OCI-LY1 (cell line): ENCODE data around the gene RAB7B.

Experiments
- H2AFZ ChIP-seq: fragments of 200-600 bp; sonication (generic), shearing (Covaris generic); 2 replicates; pipeline ENCODE4 v1.6.0; 2014; ENCODE audit warnings: antibody characterized with exemption, mild to moderate bottlenecking, low read length
- H3F3A ChIP-seq: fragments of 200-600 bp; sonication (generic), shearing (Covaris generic); 2 replicates; pipeline ENCODE4 v1.6.0; 2014; ENCODE audit warnings: mild to moderate bottlenecking, antibody characterized with exemption, low read length, moderate library complexity; ENCODE audit not compliant: insufficient read depth
- H3K27ac ChIP-seq: fragments of 200-600 bp; sonication (generic); 2 replicates; pipeline ENCODE4 v1.5.1; 2014; ENCODE audit warnings: low read length, mixed run types, mild to moderate bottlenecking, low read depth; ENCODE audit not compliant: poor library complexity, severe bottlenecking
- H3K27me3 ChIP-seq: fragments of 200-600 bp; sonication (generic); 2 replicates; pipeline ENCODE4 v1.6.0; 2014; ENCODE audit warnings: antibody characterized with exemption, mild to moderate bottlenecking, low read length, moderate library complexity; ENCODE audit not compliant: insufficient read depth
- H3K36me3 ChIP-seq: fragments of 200-600 bp; sonication (generic); 2 replicates; pipeline ENCODE4 v1.6.1; 2014; ENCODE audit warnings: mild to moderate bottlenecking, antibody characterized with exemption, low read length, moderate library complexity, mixed read lengths; ENCODE audit not compliant: insufficient read depth
- H3K4me1 ChIP-seq: fragments of 200-600 bp; sonication (generic); 2 replicates; pipeline ENCODE4 v1.5.1; 2014; ENCODE audit warnings: mild to moderate bottlenecking, low read length, moderate library complexity; ENCODE audit not compliant: insufficient read depth, severe bottlenecking
- H3K4me2 ChIP-seq: fragments of 200-600 bp; sonication (generic), shearing (Covaris generic); 2 replicates; pipeline ENCODE4 v1.6.1; 2014; ENCODE audit warnings: low read length
- H3K4me3 ChIP-seq: fragments of 200-600 bp; sonication (generic); 2 replicates; pipeline ENCODE4 v1.5.1; 2014; ENCODE audit warnings: low read length, low read depth, mild to moderate bottlenecking, mixed read lengths; ENCODE audit not compliant: poor library complexity, severe bottlenecking
- H3K79me2 ChIP-seq: fragments of 200-600 bp; shearing (Covaris generic); 2 replicates; pipeline ENCODE4 v1.6.1; 2016; ENCODE audit warnings: mixed run types, low read length, mixed read lengths; ENCODE audit not compliant: insufficient read depth
- H3K9ac ChIP-seq: fragments of 200-600 bp; sonication (generic), shearing (Covaris generic); 2 replicates; pipeline ENCODE4 v1.6.1; 2014; ENCODE audit warnings: mild to moderate bottlenecking, low read length, mixed read lengths
- H3K9me2 ChIP-seq: fragments of 200-600 bp; sonication (generic), shearing (Covaris generic); 2 replicates; pipeline ENCODE4 v1.6.1; 2014; ENCODE audit warnings: low read depth, mild to moderate bottlenecking, low read length, mixed read lengths
- H3K9me3 ChIP-seq: fragments of 200-600 bp; shearing (Covaris generic); 2 replicates; pipeline ENCODE4 v1.6.1; 2014; ENCODE audit warnings: low read length, mixed read lengths
- H4K20me1 ChIP-seq: fragments of 200-600 bp; sonication (generic), shearing (Covaris generic); 2 replicates; pipeline ENCODE4 v1.6.0; 2016; ENCODE audit warnings: mild to moderate bottlenecking, low read length; ENCODE audit not compliant: insufficient read depth
- CTCF ChIP-seq: fragments of 200-600 bp; sonication (generic), shearing (Covaris generic); IDR thresholded peaks from 2 replicates; pipeline ENCODE4 v1.5.1; 2017; ENCODE audit warnings: mild to moderate bottlenecking, antibody characterized with exemption, low read length, moderate library complexity, mixed read lengths
- EZH2 ChIP-seq: fragments of 200-600 bp; sonication (generic), shearing (Covaris generic); IDR thresholded peaks from 2 replicates; pipeline ENCODE4 v1.8.0; 2017; ENCODE audit warnings: borderline replicate concordance, mixed run types, mild to moderate bottlenecking, antibody characterized with exemption, low read length, moderate library complexity, mixed read lengths

Gene RAB7B

GRCh38 chr1:206049919-206050600 lies 46.9 kb upstream of the RAB7B start:
- TF ChIP-seq CTCF = no peak
- no peak for TF ChIP-seq EZH2
- no peaks in the 10 kb centered on the region for H3K27me3 ChIP-seq
- H3K79me2 ChIP-seq = peaks cover 8% of the 10 kb centered on the region; the same call in 1 of the 2 replicates
- no peaks in the 10 kb centered on the region for H4K20me1 ChIP-seq
- H2AFZ ChIP-seq = no peak overlapping the region
- H3K36me3 ChIP-seq = no peaks in the 10 kb centered on the region
- no peaks in the 10 kb centered on the region for H3K9me2 ChIP-seq
- no peaks in the 10 kb centered on the region for H3K9me3 ChIP-seq
- H3K4me2 ChIP-seq = peak overlapping the region; percentile 32; the same call in 1 of the 2 replicates
- no peak overlapping the region for H3K4me3 ChIP-seq
- peaks cover 7% of the 10 kb centered on the region; the same call in 1 of the 2 replicates for H3F3A ChIP-seq
- H3K4me1 ChIP-seq = peaks cover 86% of the 10 kb centered on the region
- peak overlapping the region; percentile 10; the same call in 1 of the 2 replicates for H3K9ac ChIP-seq
- peak overlapping the region; percentile 89 for H3K27ac ChIP-seq

GRCh38 chr1:206049293-206049692 lies 46.1 kb upstream of the RAB7B start:
- no peak overlapping the region for H2AFZ ChIP-seq
- H3F3A ChIP-seq = peaks cover 7% of the 10 kb centered on the region; the same call in 1 of the 2 replicates
- H3K4me3 ChIP-seq = no peak overlapping the region
- no peaks in the 10 kb centered on the region for H4K20me1 ChIP-seq
- H3K36me3 ChIP-seq = no peaks in the 10 kb centered on the region
- peaks cover 6% of the 10 kb centered on the region; the same call in 1 of the 2 replicates for H3K79me2 ChIP-seq
- no peak overlapping the region for H3K4me2 ChIP-seq
- peaks cover 79% of the 10 kb centered on the region for H3K4me1 ChIP-seq
- H3K9ac ChIP-seq = no peak overlapping the region
- H3K27me3 ChIP-seq = no peaks in the 10 kb centered on the region
- TF ChIP-seq EZH2 (no peak), CTCF (no peak)
- H3K9me2 ChIP-seq = no peaks in the 10 kb centered on the region
- peak overlapping the region; percentile 89 for H3K27ac ChIP-seq
- H3K9me3 ChIP-seq = no peaks in the 10 kb centered on the region

GRCh38 chr1:206048582-206048981 lies 45.4 kb upstream of the RAB7B start:
- no peak overlapping the region for H2AFZ ChIP-seq

More at GRCh38 chr1:206048582-206048981, 45.4 kb upstream of the RAB7B start:
- TF ChIP-seq EZH2 (no peak), CTCF (no peak)
- H3K4me2 ChIP-seq = no peak overlapping the region
- H3K27ac ChIP-seq = peak overlapping the region; percentile 89
- H3K9me2 ChIP-seq = no peaks in the 10 kb centered on the region
- H3K9me3 ChIP-seq = no peaks in the 10 kb centered on the region
- no peaks in the 10 kb centered on the region for H3K27me3 ChIP-seq
- no peaks in the 10 kb centered on the region for H4K20me1 ChIP-seq
- peaks cover 7% of the 10 kb centered on the region; the same call in 1 of the 2 replicates for H3F3A ChIP-seq
- H3K36me3 ChIP-seq = no peaks in the 10 kb centered on the region
- H3K4me1 ChIP-seq = peaks cover 75% of the 10 kb centered on the region
- H3K9ac ChIP-seq = no peak overlapping the region
- H3K4me3 ChIP-seq = no peak overlapping the region
- H3K79me2 ChIP-seq = no peaks in the 10 kb centered on the region
